Chondrocyte (in vitro differentiated cells): ENCODE data around the gene FLNB. TPM values are rescaled to one million over a fixed set of nuclear protein-coding genes. Genes with fewer than 3 reads are reported as not detected.
A peak's percentile ranks its signal among the peaks of the same experiment; 100 is the strongest.

Experiments used
- DNase-seq: peaks from one replicate; pipeline ENCODE4 v3.0.0; 2021; ENCODE audit warnings: mixed read lengths, low spot score
- H3K27ac Mint-ChIP-seq: one replicate; pipeline ENCODE4 v1.8.0; 2021; ENCODE audit warnings: mild to moderate bottlenecking, moderate library complexity, mixed read lengths; ENCODE audit not compliant: unreplicated experiment
- H3K27me3 Mint-ChIP-seq: 2 replicates; pipeline ENCODE4 v1.8.0; 2021; ENCODE audit warnings: low read depth, mixed read lengths
- H3K36me3 Mint-ChIP-seq: 2 replicates; pipeline ENCODE4 v1.8.0; 2021; ENCODE audit warnings: low read depth, mixed read lengths
- H3K4me1 Mint-ChIP-seq: 2 replicates; pipeline ENCODE4 v1.8.0; 2021; ENCODE audit warnings: low read depth, mild to moderate bottlenecking, mixed read lengths
- H3K4me3 Mint-ChIP-seq: one replicate; pipeline ENCODE4 v1.8.0; 2021; ENCODE audit warnings: mild to moderate bottlenecking, moderate library complexity, mixed read lengths; ENCODE audit not compliant: unreplicated experiment
- H3K9me3 Mint-ChIP-seq: 2 replicates; pipeline ENCODE4 v1.8.0; 2021; ENCODE audit warnings: low read depth, mixed read lengths
- total RNA-seq: library from RNA; stranded (reverse); gene quantifications from 3 replicates; pipeline ENCODE4 v1.2.1, GENCODE V29; 2021
- TF ChIP-seq, protein P1 (sequence below): fragments of 200-600 bp; sonication (generic); IDR thresholded peaks from 2 replicates; pipeline ENCODE4 v1.5.0; 2021; ENCODE audit warnings: antibody characterized with exemption, mild to moderate bottlenecking, moderate library complexity

FLNB gene
- total RNA-seq, 1 donor from 2014 or later: 70.2 TPM

DNA sequence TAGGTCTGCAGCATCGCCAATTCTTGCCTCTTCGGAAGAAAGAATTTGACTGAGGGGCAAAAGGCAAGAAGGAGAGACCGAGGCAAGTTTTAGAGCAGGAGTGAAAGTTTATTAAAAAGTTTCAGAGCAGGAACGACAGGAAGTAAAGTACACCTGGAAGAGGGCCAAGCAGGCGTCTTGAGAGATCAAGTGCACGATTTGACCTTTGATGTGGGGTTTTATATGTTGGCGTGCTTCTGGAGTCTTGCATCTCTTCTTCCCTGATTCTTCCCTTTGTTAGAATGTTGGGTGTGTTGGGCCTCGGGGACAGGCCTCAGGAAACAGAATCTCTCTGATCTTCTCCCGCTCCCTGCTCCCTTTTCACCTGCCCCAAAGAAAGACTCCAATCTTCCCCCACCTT lies 40.6 kb upstream of the FLNB start:
- Mint-ChIP-seq H3K4me1 (peaks cover 26% of the 10 kb centered on the region), H3K9me3 (no peaks in the 10 kb centered on the region), H3K36me3 (no peaks in the 10 kb centered on the region), H3K27ac (no peak overlapping the region), H3K4me3 (no peak overlapping the region), H3K27me3 (no peaks in the 10 kb centered on the region)
- no peak for DNase-seq
- TF ChIP-seq, protein P1, sequence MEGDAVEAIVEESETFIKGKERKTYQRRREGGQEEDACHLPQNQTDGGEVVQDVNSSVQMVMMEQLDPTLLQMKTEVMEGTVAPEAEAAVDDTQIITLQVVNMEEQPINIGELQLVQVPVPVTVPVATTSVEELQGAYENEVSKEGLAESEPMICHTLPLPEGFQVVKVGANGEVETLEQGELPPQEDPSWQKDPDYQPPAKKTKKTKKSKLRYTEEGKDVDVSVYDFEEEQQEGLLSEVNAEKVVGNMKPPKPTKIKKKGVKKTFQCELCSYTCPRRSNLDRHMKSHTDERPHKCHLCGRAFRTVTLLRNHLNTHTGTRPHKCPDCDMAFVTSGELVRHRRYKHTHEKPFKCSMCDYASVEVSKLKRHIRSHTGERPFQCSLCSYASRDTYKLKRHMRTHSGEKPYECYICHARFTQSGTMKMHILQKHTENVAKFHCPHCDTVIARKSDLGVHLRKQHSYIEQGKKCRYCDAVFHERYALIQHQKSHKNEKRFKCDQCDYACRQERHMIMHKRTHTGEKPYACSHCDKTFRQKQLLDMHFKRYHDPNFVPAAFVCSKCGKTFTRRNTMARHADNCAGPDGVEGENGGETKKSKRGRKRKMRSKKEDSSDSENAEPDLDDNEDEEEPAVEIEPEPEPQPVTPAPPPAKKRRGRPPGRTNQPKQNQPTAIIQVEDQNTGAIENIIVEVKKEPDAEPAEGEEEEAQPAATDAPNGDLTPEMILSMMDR: no peak

DNA sequence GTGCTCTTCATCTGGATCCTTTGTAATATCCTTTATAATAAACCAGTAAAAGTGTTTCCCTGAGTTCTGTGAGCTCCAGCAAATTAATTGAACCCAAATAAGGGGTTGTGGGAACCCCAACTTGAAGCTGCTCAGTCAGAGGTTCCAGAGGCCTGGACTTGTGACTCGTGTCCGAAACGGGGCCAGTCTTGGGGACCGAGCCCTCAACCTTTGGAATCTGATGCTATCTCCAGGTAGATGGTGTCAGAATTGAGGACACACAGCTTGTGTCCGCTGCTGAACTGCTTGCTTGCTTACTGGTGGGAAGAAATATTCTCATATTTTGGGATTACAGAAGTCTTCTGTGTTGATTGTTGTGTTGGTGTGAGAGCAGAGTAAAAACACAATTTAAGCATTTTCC lies 39.7 kb upstream of the FLNB start:
- Mint-ChIP-seq H3K27me3 (no peaks in the 10 kb centered on the region), H3K27ac (no peak overlapping the region), H3K9me3 (no peaks in the 10 kb centered on the region), H3K4me1 (peaks cover 34% of the 10 kb centered on the region), H3K36me3 (no peaks in the 10 kb centered on the region), H3K4me3 (no peak overlapping the region)
- no peak for DNase-seq
- TF ChIP-seq, protein P1: no peak

DNA sequence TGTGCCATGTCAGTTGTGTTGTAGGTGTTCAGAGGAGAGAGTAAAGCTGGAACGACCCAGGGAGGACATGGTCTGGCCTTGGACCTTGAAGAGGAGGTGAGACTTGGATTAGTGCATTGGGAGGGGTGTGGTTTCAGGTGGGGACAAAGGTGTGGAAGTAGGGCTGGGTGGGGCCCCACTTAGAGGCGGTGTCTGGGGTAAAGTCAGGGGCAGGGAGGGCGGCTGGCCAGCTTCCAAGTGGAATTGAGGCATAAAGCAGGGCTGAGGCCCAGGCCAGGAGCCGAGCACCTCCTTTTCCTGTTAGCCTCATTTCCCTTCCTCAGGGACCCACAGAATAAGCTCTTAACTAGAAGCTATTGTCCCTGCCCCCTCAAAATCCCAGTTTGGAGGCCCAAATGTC lies 36.2 kb upstream of the FLNB start:
- Mint-ChIP-seq H3K27me3 (no peaks in the 10 kb centered on the region), H3K9me3 (no peaks in the 10 kb centered on the region), H3K36me3 (no peaks in the 10 kb centered on the region), H3K4me3 (no peak overlapping the region), H3K4me1 (peaks cover 48% of the 10 kb centered on the region), H3K27ac (peak overlapping the region; percentile 69)
- no peak for DNase-seq
- TF ChIP-seq, protein P1: no peak

DNA sequence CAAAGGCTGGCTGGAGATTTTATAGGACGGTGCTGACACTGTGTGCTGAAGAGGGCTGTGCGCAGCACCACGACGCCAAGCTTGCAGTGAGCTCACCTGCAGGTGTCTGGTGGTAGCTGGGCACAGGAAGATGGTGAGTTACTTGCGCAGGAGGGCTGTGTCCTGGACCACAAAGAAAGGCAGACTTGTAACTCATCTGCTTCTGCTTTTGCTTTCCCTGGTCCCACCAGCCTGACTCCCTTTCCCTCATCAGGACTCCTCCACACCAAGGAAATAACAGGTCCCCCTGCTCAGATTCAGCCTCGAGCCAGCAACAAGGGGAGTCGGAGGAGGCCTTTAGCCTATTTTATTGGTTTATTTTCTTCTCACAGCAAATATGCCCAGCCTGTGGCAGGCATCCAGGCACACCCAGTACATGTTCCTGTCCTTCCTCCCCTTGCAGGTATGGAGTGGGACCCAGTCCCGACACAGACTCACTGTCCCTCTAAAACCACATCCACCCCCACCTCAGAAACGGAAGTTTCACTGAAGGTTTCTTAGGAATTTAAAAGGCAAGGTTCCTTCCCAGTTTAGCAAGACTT lies 35.6 kb upstream of the FLNB start:
- H3K4me3 Mint-ChIP-seq: no peak overlapping the region
- no peaks in the 10 kb centered on the region for H3K9me3 Mint-ChIP-seq
- H3K4me1 Mint-ChIP-seq: peaks cover 44% of the 10 kb centered on the region

DNA sequence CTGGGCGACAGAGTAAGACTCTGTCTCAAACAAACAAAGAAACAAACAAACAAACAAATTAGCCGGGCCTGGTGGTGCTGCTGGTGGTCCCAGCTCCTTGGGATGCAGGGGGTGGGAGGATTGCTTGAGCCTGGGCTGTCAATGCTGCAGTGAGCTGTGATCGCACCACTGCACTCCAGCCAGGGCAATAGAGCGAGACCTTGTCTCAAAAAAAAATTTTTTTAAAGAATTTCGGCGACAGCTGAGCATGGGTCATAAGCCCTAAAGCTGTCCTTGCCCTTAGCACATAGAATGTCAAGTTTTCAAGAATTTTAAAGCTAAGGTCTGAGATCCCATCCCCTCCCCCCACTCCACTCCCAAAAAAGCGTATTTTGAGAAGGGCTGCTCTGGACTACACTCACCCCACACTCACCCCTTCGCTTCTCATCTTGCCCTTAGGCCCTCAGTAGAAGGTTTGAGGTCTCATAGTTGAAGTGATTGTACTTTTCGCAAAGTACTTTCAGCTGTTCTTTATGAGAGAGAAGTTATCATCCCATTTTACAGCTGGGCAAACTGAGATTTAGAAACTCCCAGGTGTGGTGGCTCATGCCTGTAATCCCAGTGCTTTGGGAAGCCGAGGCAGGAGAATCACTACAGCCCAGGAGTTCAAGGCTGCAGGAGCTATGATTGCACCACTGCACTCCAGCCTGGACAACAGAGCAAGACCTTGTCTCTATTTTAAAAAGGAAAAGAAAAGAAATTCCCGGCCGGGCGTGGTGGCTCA lies 34.3 kb upstream of the FLNB start:
- Mint-ChIP-seq H3K27me3 (no peaks in the 10 kb centered on the region), H3K27ac (peak overlapping the region; percentile 76), H3K36me3 (no peaks in the 10 kb centered on the region), H3K9me3 (no peaks in the 10 kb centered on the region), H3K4me1 (peaks cover 55% of the 10 kb centered on the region), H3K4me3 (no peak overlapping the region)
- TF ChIP-seq, protein P1: no peak
- no peak for DNase-seq

More for the DNA sequence above, 35.6 kb upstream of the FLNB start:
- DNase-seq: no peak
- TF ChIP-seq, protein P1: no peak
- Mint-ChIP-seq H3K27ac (peak overlapping the region; percentile 76), H3K27me3 (no peaks in the 10 kb centered on the region), H3K36me3 (no peaks in the 10 kb centered on the region)
